Keratinocyte (primary cell): Measurements from ENCODE around the gene TRIM67.
"Not testable (repeated sequence)": the region's sequence is repeated elsewhere in the genome, so short reads cannot be mapped to it uniquely, and the experiment has no call there.

Source experiments
- CTCF ChIP-seq, 3 experiments: IDR thresholded peaks in 1 of 3; conservative IDR thresholded peaks in 1 of 3; optimal IDR thresholded peaks in 1 of 3; 2 replicates in 2 of 3; 3 replicates in 1 of 3; pipeline versions ENCODE3 to v1.5.1; 2011; ENCODE audit warnings: low read length in 3 of 3, mild to moderate bottlenecking in 3 of 3, moderate library complexity in 2 of 3, control low read depth in 1 of 3, inconsistent platforms in 1 of 3; ENCODE audit not compliant: insufficient read depth in 2 of 3; ENCODE audit errors: extremely low read depth in 1 of 3
- EZH2 ChIP-seq: IDR thresholded peaks from one replicate; pipeline ENCODE4 v1.6.1; 2012; ENCODE audit warnings: inconsistent platforms, mild to moderate bottlenecking, low read length, moderate library complexity

GRCh38 chr1:231212301-231212700 is 50.4 kb downstream of the TRIM67 start:
- TF ChIP-seq CTCF (optimal IDR thresholded peaks at IDR 0.05 in 1 of 3, IDR thresholded peaks at IDR 0.05 in 1 of 3, conservative IDR thresholded peaks at IDR 0.05 in 1 of 3; ENCODE audit: extremely low read depth in 1 of 3, insufficient read depth in 2 of 3, low read length in 3 of 3); EZH2: not testable (repeated sequence)
